Fibroblast of pulmonary artery (primary cell): Measurements from ENCODE around the gene GMPR.
A peak's percentile ranks its signal among the peaks of the same experiment; 100 is the strongest.

Source experiments
- DNase-seq: peaks from one replicate; pipeline ENCODE4 v3.0.0-alpha.2; 2010; ENCODE audit warnings: low read depth
- H3K4me3 ChIP-seq: replicated peaks from 2 replicates; pipeline ENCODE4 v1.5.1; 2011; ENCODE audit warnings: low read depth, mild to moderate bottlenecking, control low read depth, low read length, moderate library complexity
- TF ChIP-seq, protein P1 (sequence below): IDR thresholded peaks from 2 replicates; pipeline ENCODE4 v1.5.1; 2011; ENCODE audit warnings: mild to moderate bottlenecking, control low read depth, low read length, inconsistent platforms; ENCODE audit errors: missing control alignments

Gene GMPR

DNA sequence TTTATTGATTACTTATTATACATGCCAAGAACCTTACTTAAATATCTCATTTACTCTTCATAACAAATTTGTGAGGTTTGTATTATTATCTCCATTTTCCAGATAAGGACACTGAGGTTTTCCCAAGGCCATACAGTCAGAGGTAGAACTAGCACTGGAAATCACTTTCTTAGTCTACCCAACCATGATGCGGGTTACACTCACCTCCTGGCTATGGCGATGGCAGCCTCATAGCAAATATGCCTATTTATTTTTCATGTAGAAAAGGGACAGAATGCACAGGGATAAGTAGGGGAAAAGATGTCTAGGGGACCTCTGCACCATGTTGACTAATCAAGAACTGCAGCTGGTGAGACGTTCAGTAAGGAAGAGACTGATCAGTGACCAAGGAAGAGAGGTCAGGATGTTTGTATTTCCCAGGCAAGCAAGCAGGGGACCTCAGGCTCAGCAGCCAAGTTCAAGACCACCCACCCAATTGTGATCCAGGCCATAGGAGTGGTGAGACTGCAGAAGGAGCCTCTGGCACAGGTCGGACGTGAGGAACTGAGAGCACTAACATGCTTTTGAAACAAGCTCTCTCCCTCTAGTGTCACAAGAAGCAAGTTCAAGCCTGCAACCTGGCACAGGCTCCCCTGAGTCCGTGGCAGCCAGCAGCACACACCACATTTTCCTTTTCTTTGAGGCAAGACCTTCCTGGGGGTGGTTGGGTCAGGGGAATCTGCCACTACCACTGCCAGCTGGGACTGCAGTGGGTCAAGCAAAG lies 97.8 kb downstream of the GMPR start:
- no peak overlapping the region for H3K4me3 ChIP-seq
- DNase-seq = no peak
- TF ChIP-seq, protein P1, sequence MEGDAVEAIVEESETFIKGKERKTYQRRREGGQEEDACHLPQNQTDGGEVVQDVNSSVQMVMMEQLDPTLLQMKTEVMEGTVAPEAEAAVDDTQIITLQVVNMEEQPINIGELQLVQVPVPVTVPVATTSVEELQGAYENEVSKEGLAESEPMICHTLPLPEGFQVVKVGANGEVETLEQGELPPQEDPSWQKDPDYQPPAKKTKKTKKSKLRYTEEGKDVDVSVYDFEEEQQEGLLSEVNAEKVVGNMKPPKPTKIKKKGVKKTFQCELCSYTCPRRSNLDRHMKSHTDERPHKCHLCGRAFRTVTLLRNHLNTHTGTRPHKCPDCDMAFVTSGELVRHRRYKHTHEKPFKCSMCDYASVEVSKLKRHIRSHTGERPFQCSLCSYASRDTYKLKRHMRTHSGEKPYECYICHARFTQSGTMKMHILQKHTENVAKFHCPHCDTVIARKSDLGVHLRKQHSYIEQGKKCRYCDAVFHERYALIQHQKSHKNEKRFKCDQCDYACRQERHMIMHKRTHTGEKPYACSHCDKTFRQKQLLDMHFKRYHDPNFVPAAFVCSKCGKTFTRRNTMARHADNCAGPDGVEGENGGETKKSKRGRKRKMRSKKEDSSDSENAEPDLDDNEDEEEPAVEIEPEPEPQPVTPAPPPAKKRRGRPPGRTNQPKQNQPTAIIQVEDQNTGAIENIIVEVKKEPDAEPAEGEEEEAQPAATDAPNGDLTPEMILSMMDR = peak; percentile 5

DNA sequence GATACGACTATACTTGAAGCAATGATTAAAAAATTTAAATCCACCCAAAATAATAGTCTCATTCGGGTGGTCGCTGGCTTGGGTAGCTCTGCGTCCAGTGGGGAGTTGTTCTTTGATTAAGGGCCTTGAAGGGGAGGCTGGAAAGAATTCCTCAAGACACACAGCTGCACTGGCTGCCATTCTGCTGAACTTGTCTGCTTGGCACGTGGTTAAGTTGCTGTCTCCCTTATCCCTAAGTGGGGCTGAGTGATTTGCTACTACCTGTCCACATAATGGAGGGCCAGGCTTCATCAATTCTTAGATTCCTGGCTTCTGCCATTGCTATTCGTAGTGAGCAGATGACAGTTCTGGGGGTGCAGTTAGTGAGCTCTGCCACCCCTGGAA lies 98.5 kb downstream of the GMPR start:
- TF ChIP-seq, protein P1 = no peak
- H3K4me3 ChIP-seq = no peak overlapping the region
- no peak for DNase-seq

DNA sequence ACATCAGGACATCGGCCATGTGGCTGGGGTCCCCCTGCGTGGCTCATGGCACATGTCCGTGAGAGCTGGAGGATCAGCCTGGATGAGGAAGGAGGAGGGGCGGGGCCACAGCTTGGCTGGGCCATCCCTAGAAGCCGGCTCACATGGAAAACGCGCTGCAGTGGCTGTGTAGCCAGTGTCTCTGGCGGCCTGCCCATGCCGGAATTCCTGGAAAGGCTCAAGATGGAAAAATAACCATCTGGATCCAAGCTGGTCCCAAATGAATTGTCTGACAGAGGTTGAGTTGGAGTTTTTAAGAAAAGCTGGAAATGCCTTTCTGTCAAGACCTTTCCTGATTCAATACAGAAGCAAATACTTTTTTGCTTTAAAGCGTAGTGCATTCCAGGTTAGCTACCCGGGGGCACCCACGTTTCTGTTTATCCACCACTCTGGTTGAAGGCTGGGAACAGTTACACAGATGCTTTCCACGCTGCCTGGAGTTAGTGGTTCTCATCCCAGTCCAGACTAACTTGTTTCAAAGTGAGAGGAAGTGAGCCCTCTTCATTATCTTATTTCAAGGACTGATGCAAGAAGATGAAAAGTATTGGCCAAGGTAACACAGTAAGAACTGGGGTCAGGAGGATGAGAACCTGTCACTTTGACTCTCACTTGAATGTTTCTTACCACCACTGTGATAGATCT lies 99.0 kb downstream of the GMPR start:
- H3K4me3 ChIP-seq = no peak overlapping the region
- peak; percentile 98 for DNase-seq
- TF ChIP-seq, protein P1 = no peak

DNA sequence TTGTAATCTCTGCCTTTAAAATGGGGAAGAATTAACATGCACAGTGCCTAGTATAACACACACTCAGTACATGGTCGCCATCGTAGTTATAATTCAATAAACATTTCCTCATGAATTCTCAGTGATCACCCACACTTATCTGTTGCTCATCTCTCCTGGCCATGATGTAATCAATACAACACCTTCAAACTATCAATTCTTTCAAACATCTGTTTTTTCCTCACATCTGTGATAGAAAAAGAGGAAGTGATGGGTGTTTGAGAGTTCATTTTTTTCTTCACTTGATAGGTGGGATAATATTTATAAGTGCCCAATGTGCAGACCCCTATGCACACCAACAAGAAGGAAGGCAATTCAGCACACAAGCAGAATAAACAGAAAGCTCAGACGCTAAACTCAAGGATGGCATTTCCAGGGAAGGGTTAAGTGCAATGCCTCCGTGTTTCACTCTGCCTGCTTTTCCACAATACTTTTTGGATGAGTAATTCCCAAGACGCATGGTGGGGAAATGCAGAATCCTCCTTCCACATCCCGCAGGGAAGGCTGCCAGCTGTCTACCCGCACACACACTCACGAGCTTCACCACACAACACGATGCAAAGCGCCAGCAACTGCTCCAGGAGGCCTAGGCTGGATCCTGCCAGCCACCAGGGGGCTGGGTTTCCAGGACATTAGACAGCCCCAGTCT lies 100.3 kb downstream of the GMPR start:
- peak; percentile 99 for DNase-seq
- H3K4me3 ChIP-seq = no peak overlapping the region
- TF ChIP-seq, protein P1 = peak; percentile 84

DNA sequence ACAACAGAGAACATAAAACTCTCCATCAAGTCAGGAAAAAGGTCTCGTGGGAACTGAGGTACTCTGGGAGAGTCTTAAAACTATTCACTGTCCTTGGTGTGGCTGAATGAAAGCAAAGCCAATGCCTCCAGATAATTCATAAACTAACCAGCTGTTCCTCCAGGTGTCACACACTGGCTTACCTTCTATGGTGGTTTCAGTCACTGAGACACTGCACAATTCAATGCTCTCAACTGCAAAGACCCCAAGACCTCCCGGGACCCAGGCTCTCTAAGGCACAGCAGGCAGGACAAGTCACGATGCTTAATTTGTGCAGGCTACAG lies 100.8 kb downstream of the GMPR start:
- DNase-seq = no peak
- no peak overlapping the region for H3K4me3 ChIP-seq
- TF ChIP-seq, protein P1 = no peak

DNA sequence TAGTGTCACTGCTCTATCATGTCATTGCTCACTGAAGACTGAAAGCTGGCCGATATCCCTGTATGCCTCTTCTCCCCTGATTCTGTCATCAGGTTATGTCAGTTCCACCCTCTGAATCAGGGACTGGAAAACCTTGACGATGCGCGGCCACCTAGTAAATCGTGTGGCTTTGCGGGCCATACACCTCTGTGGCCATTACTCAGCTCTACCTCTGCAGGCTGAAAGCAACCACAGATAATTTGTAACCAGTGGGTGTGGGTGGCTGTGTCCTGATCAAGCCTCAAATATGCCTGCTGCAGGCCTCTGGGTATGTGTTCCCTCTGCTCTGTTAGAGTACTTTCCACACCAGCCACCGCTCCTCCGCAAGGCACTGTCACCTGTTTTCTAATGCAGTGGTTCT lies 105.2 kb downstream of the GMPR start:
- no peak overlapping the region for H3K4me3 ChIP-seq
- TF ChIP-seq, protein P1 = no peak
- no peak for DNase-seq
